Activated CD4-positive, alpha-beta T cell treated with anti-CD3 and anti-CD28 coated beads for 4 hours (primary cell): ENCODE results near the gene HOOK2.
A peak's percentile ranks its signal among the peaks of the same experiment; 100 is the strongest.
"Not testable (repeated sequence)": the region's sequence is repeated elsewhere in the genome, so short reads cannot be mapped to it uniquely, and the experiment has no call there.

Experiments
- DNase-seq, 2 donors: peaks; one replicate each; pipeline ENCODE4 v3.0.0-alpha.2; 2020

HOOK2 gene

GRCh38 chr19:12752056-12752781 lies 23.1 kb downstream of the HOOK2 start:
- no peak for DNase-seq

- DNase-seq = no peak
Observed at GRCh38 chr19:12751635-12752034, 23.7 kb downstream of the HOOK2 start, which contains the start of gene BEST2. Gene BEST2, plus strand, starts transcription at chr19:12751791. Its CDS starts 802 bp downstream, at chr19:12752593.

- no peak for DNase-seq
Observed at GRCh38 chr19:12750851-12751250, 24.5 kb downstream of the HOOK2 start.

- no peak for DNase-seq
Observed at GRCh38 chr19:12749938-12750521, 25.3 kb downstream of the HOOK2 start.

- DNase-seq = no peak
Observed at GRCh38 chr19:12748489-12748888, 26.9 kb downstream of the HOOK2 start.

- no peak for DNase-seq
Observed at GRCh38 chr19:12745166-12745897, 30.0 kb downstream of the HOOK2 start.

- DNase-seq = no peak
Observed at GRCh38 chr19:12737835-12738351, 37.5 kb downstream of the HOOK2 start.

- DNase-seq = peak; percentile 74 to 76
Observed at GRCh38 chr19:12736995-12737834, 38.1 kb downstream of the HOOK2 start, which contains the start of gene GET3. Gene GET3, plus strand, starts transcription at chr19:12737497. Its CDS starts 9 bp downstream, at chr19:12737506.

GRCh38 chr19:12733369-12734214 lies 41.8 kb downstream of the HOOK2 start:
- peak; percentile 33 to 56 for DNase-seq

- DNase-seq = no peak
Observed at GRCh38 chr19:12731337-12731736, 44.0 kb downstream of the HOOK2 start.

GRCh38 chr19:12730064-12730463 lies 45.3 kb downstream of the HOOK2 start:
- DNase-seq = no peak

- no peak for DNase-seq
Observed at GRCh38 chr19:12727745-12728433, 47.5 kb downstream of the HOOK2 start.

- DNase-seq = no peak
Observed at GRCh38 chr19:12726988-12727316, 48.4 kb downstream of the HOOK2 start.

- not testable (repeated sequence) for DNase-seq
Observed at GRCh38 chr19:12725612-12726011, 49.7 kb downstream of the HOOK2 start.

- peak; percentile 68 for DNase-seq
Observed at GRCh38 chr19:12723641-12724426, 51.5 kb downstream of the HOOK2 start, which contains the start of gene TNPO2. Gene TNPO2, minus strand, starts transcription at chr19:12723932. Its CDS starts 2,955 bp downstream, at chr19:12720977.

GRCh38 chr19:12723381-12723640 lies 52.0 kb downstream of the HOOK2 start:
- no peak for DNase-seq

- peak; percentile 93 to 94 for DNase-seq
Observed at GRCh38 chr19:12722566-12723380, 52.6 kb downstream of the HOOK2 start.

GRCh38 chr19:12721656-12722565 lies 53.4 kb downstream of the HOOK2 start:
- DNase-seq = peak; percentile 57 to 58
